22Rv1 (cell line): ENCODE data around the gene PGM1.

Experiments
- CTCF ChIP-seq: fragments of 450-650 bp; IDR thresholded peaks from 2 replicates; pipeline ENCODE4 v1.5.1; 2017; ENCODE audit warnings: mild to moderate bottlenecking
- ZFX ChIP-seq: fragments of 450-650 bp; IDR thresholded peaks from 2 replicates; pipeline ENCODE4 v1.6.1; 2017; ENCODE audit warnings: antibody characterized with exemption, borderline replicate concordance

- TF ChIP-seq CTCF = no peak
- no peak for TF ChIP-seq ZFX
Measured at GRCh38 chr1:63648689-63649088, 55.5 kb downstream of the PGM1 start.
